SU-DHL-6 (cell line): ENCODE results near the gene GRIK1.

Experiments used
- H2AFZ ChIP-seq: fragments of 200-600 bp; sonication (generic); 2 replicates; pipeline ENCODE4 v1.6.1; 2014; ENCODE audit warnings: low read depth, mild to moderate bottlenecking, moderate library complexity, mixed read lengths, antibody characterized with exemption, low read length; ENCODE audit not compliant: severe bottlenecking
- H3F3A ChIP-seq: fragments of 200-600 bp; shearing (Covaris generic); 2 replicates; pipeline ENCODE4 v1.6.0; 2016; ENCODE audit warnings: antibody characterized with exemption, mild to moderate bottlenecking; ENCODE audit not compliant: insufficient read depth
- H3K27ac ChIP-seq: fragments of 200-600 bp; sonication (generic); 2 replicates; pipeline ENCODE4 v1.5.1; 2016; ENCODE audit warnings: low read depth, mild to moderate bottlenecking, low read length, moderate library complexity, mixed read lengths
- H3K27me3 ChIP-seq: fragments of 200-600 bp; sonication (generic), shearing (Covaris generic); 2 replicates; pipeline ENCODE4 v1.6.0; 2014; ENCODE audit warnings: mild to moderate bottlenecking, low read length
- H3K36me3 ChIP-seq: fragments of 200-600 bp; sonication (generic); 2 replicates; pipeline ENCODE4 v1.6.1; 2014; ENCODE audit warnings: mild to moderate bottlenecking, low read length, mixed read lengths
- H3K4me2 ChIP-seq: fragments of 300-600, 200-600 bp; shearing (Covaris generic), sonication (generic); 2 replicates; pipeline ENCODE4 v1.6.0; 2014; ENCODE audit warnings: low read length, low read depth, mild to moderate bottlenecking; ENCODE audit not compliant: poor library complexity, severe bottlenecking
- H3K4me3 ChIP-seq: fragments of 200-600 bp; sonication (generic); 2 replicates; pipeline ENCODE4 v1.5.1; 2014; ENCODE audit warnings: antibody characterized with exemption, low read length, mild to moderate bottlenecking, mixed read lengths; ENCODE audit not compliant: insufficient read depth, poor library complexity, severe bottlenecking
- H3K79me2 ChIP-seq: fragments of 200-600 bp; sonication (generic); 2 replicates; pipeline ENCODE4 v1.6.1; 2014; ENCODE audit warnings: mild to moderate bottlenecking, low read length, moderate library complexity; ENCODE audit not compliant: insufficient read depth
- H3K9ac ChIP-seq: fragments of 200-600 bp; sonication (generic); 2 replicates; pipeline ENCODE4 v1.7.0; 2014; ENCODE audit warnings: mild to moderate bottlenecking, low read length
- H3K9me2 ChIP-seq: fragments of 200-600 bp; sonication (generic); replicated peaks from 2 replicates; pipeline ENCODE4 v1.6.1; 2014; ENCODE audit warnings: low read length; ENCODE audit not compliant: insufficient read depth
- H3K9me3 ChIP-seq: fragments of 200-600 bp; sonication (generic); 2 replicates; pipeline ENCODE4 v1.6.1; 2014; ENCODE audit warnings: low read length, mixed read lengths; ENCODE audit not compliant: insufficient read depth
- H4K20me1 ChIP-seq: fragments of 200-600 bp; sonication (generic); 2 replicates; pipeline ENCODE4 v1.6.1; 2014; ENCODE audit warnings: low read depth, mild to moderate bottlenecking, antibody characterized with exemption, low read length, moderate library complexity, mixed read lengths
- EZH2phosphoT487 ChIP-seq: fragments of 200-600 bp; sonication (generic), shearing (Covaris generic); conservative IDR thresholded peaks from 2 replicates; pipeline ENCODE4 v1.6.1; 2018; ENCODE audit warnings: mild to moderate bottlenecking, antibody characterized with exemption, low read length, moderate library complexity, mixed read lengths
- TF ChIP-seq, protein P1 (sequence below): fragments of 200-600 bp; sonication (generic); IDR thresholded peaks from one replicate; pipeline ENCODE4 v1.5.1; 2017; ENCODE audit warnings: antibody characterized with exemption, mild to moderate bottlenecking, low read length, moderate library complexity; ENCODE audit not compliant: insufficient read depth, poor library complexity, severe bottlenecking

The GRIK1 gene

DNA sequence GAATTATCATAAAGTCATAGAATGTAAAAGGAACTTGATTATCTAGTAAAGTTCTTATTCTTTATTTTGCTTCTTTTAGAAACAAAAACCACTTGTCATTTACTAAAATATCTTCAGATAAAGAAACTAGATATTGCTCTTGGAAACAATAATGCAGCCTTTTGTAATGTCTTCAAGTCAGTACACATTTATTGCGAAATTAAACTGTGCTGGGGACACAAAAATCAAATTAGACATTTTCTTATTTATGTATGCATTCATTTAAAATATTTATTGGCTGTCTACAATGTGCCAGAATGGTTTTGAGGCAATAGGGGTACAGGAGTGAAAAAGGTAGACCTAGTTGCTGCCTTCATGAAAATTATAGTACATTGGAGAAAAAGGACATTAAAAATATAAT, 201.1 kb downstream of the GRIK1 start:
- H3K27ac ChIP-seq = no peak overlapping the region
- H3K79me2 ChIP-seq = no peaks in the 10 kb centered on the region
- H3K4me3 ChIP-seq = no peak overlapping the region
- H3K9me3 ChIP-seq = no peaks in the 10 kb centered on the region
- no peaks in the 10 kb centered on the region for H3F3A ChIP-seq
- H2AFZ ChIP-seq = no peak overlapping the region
- TF ChIP-seq, protein P1, sequence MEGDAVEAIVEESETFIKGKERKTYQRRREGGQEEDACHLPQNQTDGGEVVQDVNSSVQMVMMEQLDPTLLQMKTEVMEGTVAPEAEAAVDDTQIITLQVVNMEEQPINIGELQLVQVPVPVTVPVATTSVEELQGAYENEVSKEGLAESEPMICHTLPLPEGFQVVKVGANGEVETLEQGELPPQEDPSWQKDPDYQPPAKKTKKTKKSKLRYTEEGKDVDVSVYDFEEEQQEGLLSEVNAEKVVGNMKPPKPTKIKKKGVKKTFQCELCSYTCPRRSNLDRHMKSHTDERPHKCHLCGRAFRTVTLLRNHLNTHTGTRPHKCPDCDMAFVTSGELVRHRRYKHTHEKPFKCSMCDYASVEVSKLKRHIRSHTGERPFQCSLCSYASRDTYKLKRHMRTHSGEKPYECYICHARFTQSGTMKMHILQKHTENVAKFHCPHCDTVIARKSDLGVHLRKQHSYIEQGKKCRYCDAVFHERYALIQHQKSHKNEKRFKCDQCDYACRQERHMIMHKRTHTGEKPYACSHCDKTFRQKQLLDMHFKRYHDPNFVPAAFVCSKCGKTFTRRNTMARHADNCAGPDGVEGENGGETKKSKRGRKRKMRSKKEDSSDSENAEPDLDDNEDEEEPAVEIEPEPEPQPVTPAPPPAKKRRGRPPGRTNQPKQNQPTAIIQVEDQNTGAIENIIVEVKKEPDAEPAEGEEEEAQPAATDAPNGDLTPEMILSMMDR = no peak
- TF ChIP-seq EZH2phosphoT487 = no peak
- H3K36me3 ChIP-seq = no peaks in the 10 kb centered on the region
- H4K20me1 ChIP-seq = no peaks in the 10 kb centered on the region
- no peak overlapping the region for H3K9ac ChIP-seq
- no peaks in the 10 kb centered on the region for H3K27me3 ChIP-seq
- no peaks in the 10 kb centered on the region for H3K9me2 ChIP-seq
- H3K4me2 ChIP-seq = no peak overlapping the region

DNA sequence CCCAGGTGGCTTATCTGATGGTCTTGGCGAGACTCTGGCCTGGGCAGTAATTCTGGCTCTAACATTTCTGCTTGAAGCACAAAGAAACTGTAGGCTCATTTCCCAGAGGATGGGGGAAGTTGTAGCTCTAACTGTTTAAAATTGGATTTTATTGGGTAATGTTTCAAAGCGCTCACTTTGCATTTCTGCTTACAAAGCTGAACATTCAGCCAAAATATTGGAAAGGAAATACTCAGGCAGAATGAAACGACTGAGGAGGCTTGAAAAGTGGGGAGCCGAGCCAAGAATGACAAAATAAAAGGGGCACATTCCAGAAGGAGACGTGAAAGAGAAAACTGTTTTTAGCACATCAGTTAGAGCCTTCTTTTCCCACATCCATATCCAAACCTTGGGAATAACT, 202.6 kb downstream of the GRIK1 start:
- H4K20me1 ChIP-seq = no peaks in the 10 kb centered on the region
- H3K9ac ChIP-seq = no peak overlapping the region
- H3K9me2 ChIP-seq = no peaks in the 10 kb centered on the region
- no peak overlapping the region for H3K27ac ChIP-seq
- H3K9me3 ChIP-seq = no peaks in the 10 kb centered on the region
- no peak overlapping the region for H2AFZ ChIP-seq
- no peak overlapping the region for H3K4me2 ChIP-seq
- no peak overlapping the region for H3K4me3 ChIP-seq
- no peaks in the 10 kb centered on the region for H3F3A ChIP-seq
- H3K79me2 ChIP-seq = no peaks in the 10 kb centered on the region
- no peaks in the 10 kb centered on the region for H3K27me3 ChIP-seq
- H3K36me3 ChIP-seq = no peaks in the 10 kb centered on the region
- TF ChIP-seq EZH2phosphoT487 = no peak
- TF ChIP-seq, protein P1 = no peak

DNA sequence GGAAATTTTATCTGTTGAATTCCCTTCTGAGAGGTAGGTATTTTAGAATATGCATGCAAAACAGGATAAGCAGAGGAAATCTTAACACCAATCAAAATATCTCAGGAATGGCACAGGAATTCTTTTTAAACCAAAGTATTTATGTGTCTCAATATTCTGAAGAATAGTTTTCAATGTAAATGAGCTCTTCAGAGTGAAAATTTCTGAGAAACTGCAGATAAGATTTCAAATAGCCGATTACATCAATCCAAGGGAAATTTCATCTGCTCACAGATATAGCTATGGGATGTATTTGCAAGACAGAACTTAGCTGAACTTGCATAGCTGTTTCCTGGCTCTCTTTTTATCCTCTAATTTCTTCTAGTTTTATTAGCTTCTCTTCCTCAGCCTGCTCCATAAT, 209.5 kb downstream of the GRIK1 start:
- Histone ChIP-seq H3K9ac (no peak overlapping the region), H2AFZ (no peak overlapping the region)
- TF ChIP-seq, protein P1 = no peak
- TF ChIP-seq EZH2phosphoT487 = no peak

DNA sequence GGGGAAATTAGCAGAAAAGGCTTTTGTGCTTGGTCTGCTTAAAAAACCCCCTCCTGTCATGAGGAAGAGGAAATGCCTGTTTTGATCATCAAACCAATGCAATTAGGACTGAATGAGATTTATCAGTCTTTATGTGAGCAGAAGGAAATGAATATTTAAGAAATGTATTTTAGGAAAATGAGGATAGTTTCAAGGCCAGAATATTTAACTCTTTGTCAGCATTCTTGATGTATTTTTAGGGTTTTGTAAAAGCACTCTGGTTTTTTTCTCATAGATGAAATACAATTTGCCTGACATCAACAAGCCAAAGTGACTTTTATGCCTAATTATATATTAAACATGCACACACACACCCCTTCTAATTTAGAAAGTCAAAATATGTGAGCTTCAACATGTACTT, 213.8 kb downstream of the GRIK1 start:
- Histone ChIP-seq H3K4me2 (no peak overlapping the region), H3K27ac (no peak overlapping the region), H4K20me1 (no peaks in the 10 kb centered on the region), H3K79me2 (no peaks in the 10 kb centered on the region), H3K9ac (no peak overlapping the region), H2AFZ (no peak overlapping the region), H3K9me2 (no peaks in the 10 kb centered on the region), H3K27me3 (no peaks in the 10 kb centered on the region), H3K9me3 (no peaks in the 10 kb centered on the region), H3K4me3 (no peak overlapping the region), H3K36me3 (no peaks in the 10 kb centered on the region), H3F3A (no peaks in the 10 kb centered on the region)
- no peak for TF ChIP-seq EZH2phosphoT487
- TF ChIP-seq, protein P1 = no peak

More for the DNA sequence above, 209.5 kb downstream of the GRIK1 start:
- Histone ChIP-seq H3K36me3 (no peaks in the 10 kb centered on the region), H3K9me2 (no peaks in the 10 kb centered on the region), H3K27ac (no peak overlapping the region), H3K9me3 (no peaks in the 10 kb centered on the region), H3K27me3 (no peaks in the 10 kb centered on the region), H3K4me3 (no peak overlapping the region), H4K20me1 (no peaks in the 10 kb centered on the region), H3K79me2 (no peaks in the 10 kb centered on the region), H3K4me2 (no peak overlapping the region), H3F3A (no peaks in the 10 kb centered on the region)
